ENCODE results near the gene COPG1.

- TF ChIP-seq POLR2AphosphoS5 (IDR thresholded peaks at IDR 0.05; ENCODE audit: borderline replicate concordance, low read depth, low read length), result no peak
- TF ChIP-seq EZH2 (IDR thresholded peaks at IDR 0.05), result no peak
These were observed 30.7 kb upstream of the COPG1 start for GRCh38 chr3:129218742-129219141.
